Gastroesophageal sphincter (tissue), 4 donors: ENCODE measurements around the gene SENP3. TPM values are rescaled to one million over a fixed set of nuclear protein-coding genes. Genes with fewer than 3 reads are reported as not detected.

Source experiments
- ATAC-seq: fragments of 150-250 bp; one replicate; pipeline ENCODE4 v1.9.1; 2016; ENCODE audit warnings: mild to moderate bottlenecking, moderate library complexity
- H3K27ac ChIP-seq, 4 donors: fragments of 200-600 bp; sonication (generic) in 3 of 4; 1 replicate in 3 of 4; 2 replicates in 1 of 4; pipeline ENCODE4 v1.5.1; 2016 to 2019
- H3K27me3 ChIP-seq: fragments of 200-600 bp; sonication (generic); one replicate; pipeline ENCODE4 v1.5.1; 2019
- H3K36me3 ChIP-seq, 2 donors: fragments of 200-600 bp; sonication (generic); one replicate each; pipeline ENCODE4 v1.5.1; 2019; ENCODE audit warnings: control low read depth in 1 of 2
- H3K4me1 ChIP-seq, 3 donors: fragments of 200-600 bp; sonication (generic); 1 replicate in 2 of 3; 2 replicates in 1 of 3; pipeline ENCODE4 v1.5.1; 2016 to 2019; ENCODE audit warnings: control low read depth in 2 of 3
- H3K4me3 ChIP-seq, 2 donors: fragments of 200-600 bp; sonication (generic); one replicate each; pipeline ENCODE4 v1.5.1; 2019; ENCODE audit warnings: mild to moderate bottlenecking in 1 of 2, moderate library complexity in 1 of 2
- H3K9me3 ChIP-seq, 3 donors: fragments of 200-600 bp; sonication (generic); one replicate each; pipeline ENCODE4 v1.5.1; 2017 to 2019; ENCODE audit warnings: control low read depth in 2 of 3
- CTCF ChIP-seq, 4 experiments: fragments of 200-600 bp in 2 of 4; fragments of 450-650 bp in 2 of 4; sonication (generic) in 1 of 4; IDR thresholded peaks; one replicate each; pipeline ENCODE4 v1.5.1; 2017 to 2019; ENCODE audit warnings: antibody characterized with exemption in 4 of 4, mild to moderate bottlenecking in 2 of 4, moderate library complexity in 2 of 4
- EP300 ChIP-seq: sonication (generic); formaldehyde crosslinking; IDR thresholded peaks from one replicate; pipeline ENCODE4 v1.6.1; 2017; ENCODE audit warnings: antibody characterized with exemption, mild to moderate bottlenecking
- POLR2A ChIP-seq, 2 donors: fragments of 450-650 bp; IDR thresholded peaks; one replicate each; pipeline ENCODE4 v1.6.1; 2017; ENCODE audit warnings: antibody characterized with exemption in 2 of 2, mild to moderate bottlenecking in 2 of 2, moderate library complexity in 1 of 2
- POLR2AphosphoS5 ChIP-seq: sonication (generic); formaldehyde crosslinking; IDR thresholded peaks from one replicate; pipeline ENCODE4 v1.6.1; 2017; ENCODE audit warnings: antibody characterized with exemption
- WGBS, 2 donors: methylation state at CpG; one replicate each; pipeline ENCODE4 v1.1.5; 2018; ENCODE audit warnings: low coverage in 1 of 2; 5-methylcytosine and 5-hydroxymethylcytosine counted together
- total RNA-seq, 4 donors: library from RNA; depleted of rRNA; stranded (reverse); fragments of >200 nt; gene quantifications; one replicate each; pipeline ENCODE4 v1.1.0, GENCODE V29; 2016

SENP3 gene
- total RNA-seq, 4 donors from 2014 or later, result 68.3 to 94.7 (median 79.6) TPM

- no peak overlapping the region for H3K4me3 ChIP-seq
- no peaks in the 10 kb centered on the region for H3K9me3 ChIP-seq
- H3K27me3 ChIP-seq, result no peaks in the 10 kb centered on the region
- no peak for ATAC-seq
- H3K36me3 ChIP-seq, result no peaks in the 10 kb centered on the region
- 13 to 36% methylated on average over 3 to 9 of the region's 10 CpGs for WGBS, 2 donors
- no peak for TF ChIP-seq POLR2AphosphoS5
- TF ChIP-seq POLR2A (IDR thresholded peaks at IDR 0.05), result no peak
- TF ChIP-seq EP300, result no peak
- TF ChIP-seq CTCF (IDR thresholded peaks at IDR 0.05), result peak in 3 of 4 experiments; percentile 26 to 51 (median 49)
- H3K27ac ChIP-seq, result no peak overlapping the region
- H3K4me1 ChIP-seq, result no peaks in the 10 kb centered on the region
Observed at GRCh38 chr17:7523033-7523432, 38.7 kb upstream of the SENP3 start.

- Histone ChIP-seq H3K36me3 (no peaks in the 10 kb centered on the region), H3K4me3 (no peak overlapping the region), H3K27me3 (no peaks in the 10 kb centered on the region), H3K4me1 (no peaks in the 10 kb centered on the region), H3K27ac (no peak overlapping the region), H3K9me3 (no peaks in the 10 kb centered on the region)
- no peak for ATAC-seq
- TF ChIP-seq CTCF (IDR thresholded peaks at IDR 0.05) (no peak), POLR2AphosphoS5 (no peak), POLR2A (IDR thresholded peaks at IDR 0.05) (no peak)
Observed at GRCh38 chr17:7528842-7529241, 32.9 kb upstream of the SENP3 start.

GRCh38 chr17:7530023-7530900 lies 31.5 kb upstream of the SENP3 start:
- ATAC-seq, result no peak
- no peaks in the 10 kb centered on the region for H3K4me1 ChIP-seq
- WGBS, 2 donors, result 65 to 72% methylated on average over 4 of the region's 6 CpGs
- no peaks in the 10 kb centered on the region for H3K36me3 ChIP-seq
- no peaks in the 10 kb centered on the region for H3K9me3 ChIP-seq
- H3K27me3 ChIP-seq, result no peaks in the 10 kb centered on the region
- H3K4me3 ChIP-seq, result no peak overlapping the region
- TF ChIP-seq POLR2AphosphoS5, result no peak
- TF ChIP-seq EP300, result no peak
- TF ChIP-seq CTCF (IDR thresholded peaks at IDR 0.05), result no peak
- no peak for TF ChIP-seq POLR2A (IDR thresholded peaks at IDR 0.05)
- H3K27ac ChIP-seq, result no peak overlapping the region

GRCh38 chr17:7538050-7538449 lies 23.7 kb upstream of the SENP3 start:
- ATAC-seq, result no peak

More at GRCh38 chr17:7538050-7538449, 23.7 kb upstream of the SENP3 start:
- no peaks in the 10 kb centered on the region for H3K4me1 ChIP-seq
- no peak for TF ChIP-seq POLR2A (IDR thresholded peaks at IDR 0.05)
- TF ChIP-seq POLR2AphosphoS5, result no peak
- TF ChIP-seq CTCF (IDR thresholded peaks at IDR 0.05), result no peak
- TF ChIP-seq EP300, result no peak
- H3K9me3 ChIP-seq, result peaks cover 0 to 7% (median 0%) of the 10 kb centered on the region in 3 donors
- peaks cover 5% of the 10 kb centered on the region for H3K27me3 ChIP-seq
- H3K4me3 ChIP-seq, result no peak overlapping the region
- 47 to 80% methylated on average over 2 to 3 of the region's 3 CpGs for WGBS, 2 donors
- no peaks in the 10 kb centered on the region for H3K36me3 ChIP-seq
- no peak overlapping the region for H3K27ac ChIP-seq
